Measurements from ENCODE around the gene SLC44A5.

- TF ChIP-seq POLR2AphosphoS5 (IDR thresholded peaks at IDR 0.05): no peak
- no peak for TF ChIP-seq CTCF (IDR thresholded peaks at IDR 0.05)
These were observed 28.1 kb downstream of the SLC44A5 start for GRCh38 chr1:75582725-75583261.

Measured in stomach (tissue), 4 donors.